ENCODE data around the gene KCNJ5. TPM values are rescaled to one million over a fixed set of nuclear protein-coding genes. Genes with fewer than 3 reads are reported as not detected.

KCNJ5 gene
- total RNA-seq, 2 donors from 2014 or later: 3.5 to 6.9 TPM

GRCh38 chr11:128872594-128872993 lies 18.6 kb upstream of the KCNJ5 start:
- no peak for ATAC-seq (ENCODE audit: insufficient number of reproducible peaks, low FRiP score, low read depth)
- no peaks in the 10 kb centered on the region for H3K4me1 ChIP-seq (ENCODE audit: control insufficient read depth in 1 of 2, low read depth in 2 of 2)
- no peaks in the 10 kb centered on the region for H3K9me3 ChIP-seq
- no peak overlapping the region for H3K4me3 ChIP-seq
- no peak for TF ChIP-seq CTCF (IDR thresholded peaks at IDR 0.05)
- H3K36me3 ChIP-seq: no peaks in the 10 kb centered on the region
- no peaks in the 10 kb centered on the region for H3K27me3 ChIP-seq (replicated peaks; ENCODE audit: insufficient read depth)
- no peak overlapping the region for H3K27ac ChIP-seq
- DNase-seq (ENCODE audit: low spot score): no peak

DNA sequence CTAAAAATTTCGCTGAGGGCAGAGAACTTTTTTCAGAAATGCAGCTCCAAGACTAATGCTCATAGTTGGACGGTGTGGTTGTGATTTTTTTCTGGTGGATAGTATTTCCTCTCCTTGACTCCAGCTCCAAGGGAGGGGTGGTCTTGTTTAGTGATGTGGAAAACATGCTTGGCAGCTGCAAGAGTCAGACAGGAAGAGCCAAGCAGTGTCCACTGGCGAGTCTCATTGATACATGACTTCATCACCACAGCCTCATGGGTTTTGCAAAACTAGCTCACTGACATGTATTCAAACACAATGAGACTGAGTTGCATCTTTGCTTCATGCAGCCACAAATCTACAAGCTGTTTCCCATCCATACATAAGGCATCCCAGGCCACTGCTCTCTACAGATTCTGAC lies 16.7 kb upstream of the KCNJ5 start:
- Histone ChIP-seq H3K4me3 (no peak overlapping the region), H3K4me1 (ENCODE audit: control insufficient read depth in 1 of 2, low read depth in 2 of 2) (no peaks in the 10 kb centered on the region), H3K36me3 (no peaks in the 10 kb centered on the region), H3K27me3 (replicated peaks; ENCODE audit: insufficient read depth) (no peaks in the 10 kb centered on the region), H3K9me3 (no peaks in the 10 kb centered on the region), H3K27ac (no peak overlapping the region)
- ATAC-seq (ENCODE audit: insufficient number of reproducible peaks, low FRiP score, low read depth) (no peak), DNase-seq (ENCODE audit: low spot score) (no peak)
- TF ChIP-seq CTCF (IDR thresholded peaks at IDR 0.05): no peak

DNA sequence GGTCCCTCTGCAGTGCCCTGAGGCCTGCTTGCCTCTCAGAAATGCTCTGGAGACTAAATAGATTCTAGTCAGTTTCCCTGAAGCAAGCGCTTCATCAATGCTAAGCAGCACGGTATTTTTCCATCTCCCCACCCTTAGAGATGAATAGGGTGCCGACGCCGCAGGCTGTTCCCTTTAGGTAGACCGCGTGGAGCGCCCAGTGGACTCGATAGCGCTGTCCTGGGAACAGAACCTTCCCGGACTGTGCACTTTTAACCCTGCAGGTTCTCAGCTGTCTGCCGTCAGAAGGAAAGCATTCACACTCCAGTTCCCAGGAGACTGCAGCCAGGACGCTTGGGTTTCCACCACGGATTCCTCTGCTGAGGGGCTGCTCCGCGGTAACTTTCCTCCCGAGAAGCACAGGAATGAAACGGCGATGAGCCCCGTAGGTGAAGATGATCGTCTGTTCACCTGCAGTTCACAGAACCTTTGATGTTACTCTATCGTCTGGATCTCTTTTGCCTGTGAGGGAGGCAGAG lies 15.0 kb upstream of the KCNJ5 start:
- H3K36me3 ChIP-seq: no peaks in the 10 kb centered on the region
- H3K4me3 ChIP-seq: no peak overlapping the region
- DNase-seq (ENCODE audit: low spot score) (no peak), ATAC-seq (ENCODE audit: insufficient number of reproducible peaks, low FRiP score, low read depth) (no peak)
- H3K27me3 ChIP-seq (replicated peaks; ENCODE audit: insufficient read depth): no peaks in the 10 kb centered on the region
- no peak overlapping the region for H3K27ac ChIP-seq
- H3K9me3 ChIP-seq: no peaks in the 10 kb centered on the region
- TF ChIP-seq CTCF (IDR thresholded peaks at IDR 0.05): no peak
- no peaks in the 10 kb centered on the region for H3K4me1 ChIP-seq (ENCODE audit: control insufficient read depth in 1 of 2, low read depth in 2 of 2)

GRCh38 chr11:128877726-128878125 lies 13.4 kb upstream of the KCNJ5 start:
- Histone ChIP-seq H3K27ac (no peak overlapping the region), H3K27me3 (replicated peaks; ENCODE audit: insufficient read depth) (no peaks in the 10 kb centered on the region), H3K9me3 (no peaks in the 10 kb centered on the region), H3K4me3 (no peak overlapping the region), H3K36me3 (no peaks in the 10 kb centered on the region), H3K4me1 (ENCODE audit: control insufficient read depth in 1 of 2, low read depth in 2 of 2) (no peaks in the 10 kb centered on the region)
- ATAC-seq (ENCODE audit: insufficient number of reproducible peaks, low FRiP score, low read depth) (no peak), DNase-seq (ENCODE audit: low spot score) (no peak)
- no peak for TF ChIP-seq CTCF (IDR thresholded peaks at IDR 0.05)

GRCh38 chr11:128878455-128878854 lies 12.7 kb upstream of the KCNJ5 start:
- DNase-seq (ENCODE audit: low spot score): no peak
- H3K4me1 ChIP-seq (ENCODE audit: control insufficient read depth in 1 of 2, low read depth in 2 of 2): no peaks in the 10 kb centered on the region
- ATAC-seq (ENCODE audit: insufficient number of reproducible peaks, low FRiP score, low read depth): no peak
- TF ChIP-seq CTCF (IDR thresholded peaks at IDR 0.05): no peak
- H3K4me3 ChIP-seq: no peak overlapping the region
- no peak overlapping the region for H3K27ac ChIP-seq
- no peaks in the 10 kb centered on the region for H3K9me3 ChIP-seq
- H3K36me3 ChIP-seq: no peaks in the 10 kb centered on the region
- no peaks in the 10 kb centered on the region for H3K27me3 ChIP-seq (replicated peaks; ENCODE audit: insufficient read depth)

Data from thoracic aorta (tissue), 2 donors.